ENCODE measurements around the gene KCTD20.
"Not testable (repeated sequence)": the region's sequence is repeated elsewhere in the genome, so short reads cannot be mapped to it uniquely, and the experiment has no call there.

Gene KCTD20

DNA sequence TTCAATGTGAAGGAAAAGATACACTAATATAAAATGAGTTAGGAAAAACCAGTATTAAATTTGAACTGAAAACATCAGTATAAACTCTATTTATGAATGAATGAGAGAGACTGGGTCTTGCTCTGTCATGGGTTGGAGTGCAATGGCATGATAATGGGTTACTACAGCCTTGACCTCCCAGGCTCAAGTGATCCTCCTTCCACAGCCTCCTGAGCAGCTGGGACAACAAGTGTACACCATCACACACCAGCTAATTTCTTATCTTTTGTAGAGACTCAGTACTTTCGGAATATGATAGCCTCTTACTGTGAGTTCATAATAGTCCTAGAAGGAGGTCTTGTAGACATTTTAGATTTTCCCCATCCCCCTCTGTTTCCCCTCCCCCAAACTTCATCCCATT is 21.4 kb downstream of the KCTD20 start:
- H3K27ac ChIP-seq (ENCODE audit: insufficient read depth, low read depth, low read length, poor library complexity, severe bottlenecking), result no peak overlapping the region
- H3K9me3 ChIP-seq (ENCODE audit: control insufficient read depth, low read length), result no peaks in the 10 kb centered on the region
- H3K36me3 ChIP-seq (ENCODE audit: control insufficient read depth, insufficient read depth, low read length), result no peaks in the 10 kb centered on the region
- no peaks in the 10 kb centered on the region for H3K27me3 ChIP-seq (ENCODE audit: control insufficient read depth, insufficient read depth, low read length, poor library complexity, severe bottlenecking)
- WGBS, 2 experiments, result 100% methylated on average over 1 of the region's 1 CpG
- no peaks in the 10 kb centered on the region for H3K4me1 ChIP-seq (ENCODE audit: control insufficient read depth, insufficient read depth, low read length)
- H3K4me3 ChIP-seq (ENCODE audit: insufficient read depth, low read depth, low read length), result no peak overlapping the region

DNA sequence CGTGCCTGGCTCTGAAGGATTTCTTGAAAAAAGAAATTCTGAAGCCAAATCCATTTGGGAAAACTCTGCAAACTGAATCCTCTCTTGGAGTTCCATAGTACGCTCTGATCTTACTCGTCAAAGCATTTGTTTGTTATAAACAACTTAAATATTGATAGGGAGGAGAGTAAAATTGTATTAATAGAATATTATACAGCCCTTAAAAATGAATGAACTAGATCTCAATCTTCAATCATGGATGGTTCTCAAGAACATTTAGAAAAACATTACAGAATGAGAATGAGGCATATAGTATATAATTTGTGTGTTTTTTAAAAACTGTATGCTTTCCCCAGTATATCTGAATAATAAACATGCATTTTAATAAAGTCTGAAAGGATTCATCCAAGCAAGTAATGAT is 24.8 kb downstream of the KCTD20 start:
- no peak overlapping the region for H3K27ac ChIP-seq (ENCODE audit: insufficient read depth, low read depth, low read length, poor library complexity, severe bottlenecking)
- no peak overlapping the region for H3K4me3 ChIP-seq (ENCODE audit: insufficient read depth, low read depth, low read length)
- no peaks in the 10 kb centered on the region for H3K27me3 ChIP-seq (ENCODE audit: control insufficient read depth, insufficient read depth, low read length, poor library complexity, severe bottlenecking)
- H3K4me1 ChIP-seq (ENCODE audit: control insufficient read depth, insufficient read depth, low read length), result no peaks in the 10 kb centered on the region
- 89 to 91% methylated on average over 2 to 3 of the region's 3 CpGs for WGBS, 2 experiments
- peaks cover 5% of the 10 kb centered on the region for H3K36me3 ChIP-seq (ENCODE audit: control insufficient read depth, insufficient read depth, low read length)
- H3K9me3 ChIP-seq (ENCODE audit: control insufficient read depth, low read length), result no peaks in the 10 kb centered on the region

DNA sequence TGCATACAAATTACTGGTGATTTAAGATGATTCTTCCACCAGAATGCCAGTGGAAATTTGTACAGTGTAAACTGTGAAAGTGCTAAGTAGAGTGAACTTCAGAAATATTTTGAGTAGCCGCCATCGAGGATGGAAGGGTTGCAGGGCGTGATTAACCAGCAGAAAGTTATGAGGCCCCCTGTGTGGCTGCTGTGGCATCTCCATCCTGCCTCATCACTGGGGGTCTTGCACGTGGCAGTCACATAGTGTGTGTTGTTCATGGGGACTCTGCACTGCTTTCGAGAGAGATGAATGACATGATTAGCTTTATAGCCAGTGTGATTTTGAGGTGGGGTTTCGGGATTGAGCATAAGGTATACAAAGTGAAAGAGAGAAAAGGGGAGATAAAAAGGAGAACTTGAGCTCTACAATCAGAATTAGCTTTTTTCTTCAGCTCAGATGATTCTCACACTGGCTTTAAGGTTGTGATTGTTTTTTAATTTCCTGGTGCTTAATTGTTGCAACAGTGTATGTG is 26.4 kb downstream of the KCTD20 start:
- no peaks in the 10 kb centered on the region for H3K27me3 ChIP-seq (ENCODE audit: control insufficient read depth, insufficient read depth, low read length, poor library complexity, severe bottlenecking)
- 89 to 91% methylated on average over 6 of the region's 6 CpGs for WGBS, 2 experiments
- H3K36me3 ChIP-seq (ENCODE audit: control insufficient read depth, insufficient read depth, low read length), result peaks cover 5% of the 10 kb centered on the region
- no peaks in the 10 kb centered on the region for H3K4me1 ChIP-seq (ENCODE audit: control insufficient read depth, insufficient read depth, low read length)
- no peaks in the 10 kb centered on the region for H3K9me3 ChIP-seq (ENCODE audit: control insufficient read depth, low read length)
- H3K27ac ChIP-seq (ENCODE audit: insufficient read depth, low read depth, low read length, poor library complexity, severe bottlenecking), result no peak overlapping the region
- no peak overlapping the region for H3K4me3 ChIP-seq (ENCODE audit: insufficient read depth, low read depth, low read length)

DNA sequence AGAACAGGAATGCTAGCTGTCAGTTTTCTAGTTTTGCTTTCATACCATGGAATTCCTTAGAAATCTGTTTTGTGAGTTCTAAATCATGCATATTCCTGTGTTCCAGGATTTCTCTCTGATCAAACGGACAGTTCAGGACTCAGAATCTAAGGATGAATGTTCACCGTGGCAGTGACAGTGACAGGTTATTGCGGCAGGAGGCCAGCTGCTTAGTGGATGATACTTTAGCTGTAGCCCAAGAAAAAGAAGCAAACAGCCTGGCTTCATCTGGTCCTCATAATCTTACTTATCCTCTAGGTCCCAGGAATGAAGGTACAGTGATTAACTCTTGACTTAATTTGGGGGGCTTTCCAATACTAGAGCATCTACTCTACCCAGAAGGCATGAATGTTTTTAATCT is 27.1 kb downstream of the KCTD20 start:
- H3K36me3 ChIP-seq (ENCODE audit: control insufficient read depth, insufficient read depth, low read length), result peaks cover 5% of the 10 kb centered on the region
- 97 to 98% methylated on average over 3 of the region's 3 CpGs for WGBS, 2 experiments

DNA sequence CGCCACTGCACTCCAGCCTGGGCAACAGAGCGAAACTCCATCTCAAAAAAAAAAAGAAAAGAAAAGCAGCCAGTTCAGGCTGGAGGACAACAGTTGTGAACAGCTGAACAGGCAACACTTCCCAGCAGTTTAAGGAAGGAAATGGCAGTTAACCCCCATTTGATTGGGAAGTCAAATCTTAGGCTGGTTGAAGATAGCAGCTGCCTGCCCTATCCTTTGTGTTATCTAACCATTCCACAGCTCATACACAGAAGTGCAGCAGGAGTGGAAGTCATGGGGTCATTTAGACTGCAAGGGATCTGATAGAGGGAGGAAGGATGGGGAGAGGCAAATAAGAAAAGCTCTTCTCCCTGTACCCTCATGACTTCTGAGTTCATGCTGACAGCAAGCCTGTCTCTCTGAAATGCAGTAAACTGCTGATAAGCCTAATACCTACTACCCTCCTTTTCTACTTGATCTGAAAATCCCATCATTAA is 35.3 kb downstream of the KCTD20 start:
- Histone ChIP-seq H3K4me1 (ENCODE audit: control insufficient read depth, insufficient read depth, low read length) (no peaks in the 10 kb centered on the region), H3K9me3 (ENCODE audit: control insufficient read depth, low read length) (no peaks in the 10 kb centered on the region), H3K4me3 (ENCODE audit: insufficient read depth, low read depth, low read length) (no peak overlapping the region), H3K36me3 (ENCODE audit: control insufficient read depth, insufficient read depth, low read length) (peaks cover 18% of the 10 kb centered on the region), H3K27ac (ENCODE audit: insufficient read depth, low read depth, low read length, poor library complexity, severe bottlenecking) (no peak overlapping the region), H3K27me3 (ENCODE audit: control insufficient read depth, insufficient read depth, low read length, poor library complexity, severe bottlenecking) (no peaks in the 10 kb centered on the region)
- 90 to 96% methylated on average over 2 of the region's 2 CpGs for WGBS, 2 experiments

More for the DNA sequence above, 27.1 kb downstream of the KCTD20 start:
- no peaks in the 10 kb centered on the region for H3K9me3 ChIP-seq (ENCODE audit: control insufficient read depth, low read length)
- no peak overlapping the region for H3K27ac ChIP-seq (ENCODE audit: insufficient read depth, low read depth, low read length, poor library complexity, severe bottlenecking)
- H3K27me3 ChIP-seq (ENCODE audit: control insufficient read depth, insufficient read depth, low read length, poor library complexity, severe bottlenecking), result no peaks in the 10 kb centered on the region
- H3K4me1 ChIP-seq (ENCODE audit: control insufficient read depth, insufficient read depth, low read length), result no peaks in the 10 kb centered on the region
- no peak overlapping the region for H3K4me3 ChIP-seq (ENCODE audit: insufficient read depth, low read depth, low read length)

DNA sequence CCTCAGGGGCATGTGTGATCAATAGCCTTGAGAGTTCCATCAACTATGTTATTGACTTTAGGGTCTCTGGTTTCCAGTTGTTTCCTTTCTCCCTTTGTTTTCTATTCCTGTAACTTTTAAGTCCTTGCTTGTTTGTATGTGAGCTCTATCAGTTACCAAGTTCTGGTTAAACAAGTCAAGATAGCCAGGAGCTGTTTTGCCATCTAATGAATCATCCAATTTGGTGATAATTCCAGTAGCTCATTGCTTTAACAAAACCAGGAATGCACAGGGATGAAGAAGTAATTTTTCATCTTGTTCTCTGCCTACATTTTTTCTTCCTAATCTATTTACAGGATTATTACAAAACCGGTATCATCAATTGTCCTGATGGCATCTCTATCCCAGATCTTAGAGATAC is 36.5 kb downstream of the KCTD20 start:
- H3K36me3 ChIP-seq (ENCODE audit: control insufficient read depth, insufficient read depth, low read length), result peaks cover 18% of the 10 kb centered on the region
- no peaks in the 10 kb centered on the region for H3K27me3 ChIP-seq (ENCODE audit: control insufficient read depth, insufficient read depth, low read length, poor library complexity, severe bottlenecking)
- H3K4me1 ChIP-seq (ENCODE audit: control insufficient read depth, insufficient read depth, low read length), result no peaks in the 10 kb centered on the region
- no peaks in the 10 kb centered on the region for H3K9me3 ChIP-seq (ENCODE audit: control insufficient read depth, low read length)
- 94 to 100% methylated on average over 1 of the region's 1 CpG for WGBS, 2 experiments
- no peak overlapping the region for H3K27ac ChIP-seq (ENCODE audit: insufficient read depth, low read depth, low read length, poor library complexity, severe bottlenecking)
- no peak overlapping the region for H3K4me3 ChIP-seq (ENCODE audit: insufficient read depth, low read depth, low read length)

DNA sequence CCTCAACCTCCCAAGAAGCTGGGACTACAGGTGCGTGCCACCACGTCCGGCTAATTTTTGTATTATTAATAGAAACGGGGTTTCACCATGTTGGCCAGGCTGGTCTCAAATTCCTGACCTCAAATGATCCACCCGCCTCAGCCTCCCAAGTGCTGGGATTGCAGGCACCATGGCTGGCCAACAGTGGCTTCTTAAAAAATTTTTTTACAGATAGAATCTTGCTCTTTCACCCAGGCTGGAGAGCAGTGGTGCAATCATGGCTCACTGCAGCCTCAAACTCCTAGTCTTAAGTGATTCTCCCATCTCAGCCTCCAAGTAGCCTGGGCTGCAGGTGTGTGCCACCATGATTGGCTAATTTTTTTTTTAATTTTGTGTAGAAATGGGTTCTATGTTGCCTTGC is 40.5 kb downstream of the KCTD20 start:
- not testable (repeated sequence) for H3K4me3 ChIP-seq (ENCODE audit: insufficient read depth, low read depth, low read length); H3K27ac ChIP-seq (ENCODE audit: insufficient read depth, low read depth, low read length, poor library complexity, severe bottlenecking); H3K27me3 ChIP-seq (ENCODE audit: control insufficient read depth, insufficient read depth, low read length, poor library complexity, severe bottlenecking); H3K4me1 ChIP-seq (ENCODE audit: control insufficient read depth, insufficient read depth, low read length); H3K9me3 ChIP-seq (ENCODE audit: control insufficient read depth, low read length)
- 91 to 97% methylated on average over 5 of the region's 5 CpGs for WGBS, 2 experiments
- H3K36me3 ChIP-seq (ENCODE audit: control insufficient read depth, insufficient read depth, low read length), result peaks cover 24% of the 10 kb centered on the region

DNA sequence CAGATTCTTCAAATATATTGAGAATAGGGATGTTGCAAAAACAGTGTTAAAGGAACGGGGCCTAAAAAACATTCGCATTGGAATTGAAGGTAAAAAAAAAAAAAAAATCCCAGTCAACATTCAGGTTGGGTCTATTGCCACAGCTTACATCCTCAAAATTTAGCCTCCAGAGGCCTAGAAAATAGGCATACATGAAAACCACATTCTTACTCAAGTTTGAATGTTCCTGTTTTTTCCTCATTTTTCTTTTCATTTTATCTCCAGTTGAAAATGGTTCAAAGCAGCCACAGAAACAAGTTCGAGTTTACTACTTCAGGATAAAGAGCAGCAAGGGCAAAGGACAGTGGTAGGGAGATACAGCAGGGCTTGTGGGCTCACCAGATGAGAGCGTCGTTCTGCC is 41.9 kb downstream of the KCTD20 start:
- Histone ChIP-seq H3K36me3 (ENCODE audit: control insufficient read depth, insufficient read depth, low read length) (peaks cover 24% of the 10 kb centered on the region), H3K4me1 (ENCODE audit: control insufficient read depth, insufficient read depth, low read length) (no peaks in the 10 kb centered on the region), H3K27me3 (ENCODE audit: control insufficient read depth, insufficient read depth, low read length, poor library complexity, severe bottlenecking) (no peaks in the 10 kb centered on the region), H3K27ac (ENCODE audit: insufficient read depth, low read depth, low read length, poor library complexity, severe bottlenecking) (no peak overlapping the region), H3K4me3 (ENCODE audit: insufficient read depth, low read depth, low read length) (no peak overlapping the region), H3K9me3 (ENCODE audit: control insufficient read depth, low read length) (no peaks in the 10 kb centered on the region)
- 87 to 95% methylated on average over 5 of the region's 5 CpGs for WGBS, 2 experiments

DNA sequence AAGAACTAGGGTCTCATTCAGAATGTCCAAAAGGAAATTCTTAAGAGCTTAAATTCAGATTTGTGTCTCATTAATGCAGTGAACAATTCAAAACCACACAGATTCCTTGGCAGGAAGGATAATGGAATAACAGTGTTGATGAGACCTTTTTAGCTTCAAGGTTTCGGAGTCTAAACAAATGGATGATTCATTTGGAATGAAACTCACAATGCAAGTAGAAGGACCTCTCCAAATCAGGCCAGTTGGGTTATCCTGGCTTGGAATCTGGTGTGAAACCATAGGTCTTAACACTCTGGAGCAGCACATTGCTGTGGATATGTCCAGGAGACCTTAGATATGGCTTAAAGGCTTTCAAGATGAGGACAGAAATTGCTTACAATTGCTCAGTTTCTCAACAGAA is 44.9 kb downstream of the KCTD20 start:
- 96 to 100% methylated on average over 1 of the region's 1 CpG for WGBS, 2 experiments
- Histone ChIP-seq H3K4me3 (ENCODE audit: insufficient read depth, low read depth, low read length) (no peak overlapping the region), H3K36me3 (ENCODE audit: control insufficient read depth, insufficient read depth, low read length) (peaks cover 7% of the 10 kb centered on the region), H3K9me3 (ENCODE audit: control insufficient read depth, low read length) (no peaks in the 10 kb centered on the region), H3K27ac (ENCODE audit: insufficient read depth, low read depth, low read length, poor library complexity, severe bottlenecking) (no peak overlapping the region), H3K27me3 (ENCODE audit: control insufficient read depth, insufficient read depth, low read length, poor library complexity, severe bottlenecking) (no peaks in the 10 kb centered on the region), H3K4me1 (ENCODE audit: control insufficient read depth, insufficient read depth, low read length) (no peaks in the 10 kb centered on the region)

DNA sequence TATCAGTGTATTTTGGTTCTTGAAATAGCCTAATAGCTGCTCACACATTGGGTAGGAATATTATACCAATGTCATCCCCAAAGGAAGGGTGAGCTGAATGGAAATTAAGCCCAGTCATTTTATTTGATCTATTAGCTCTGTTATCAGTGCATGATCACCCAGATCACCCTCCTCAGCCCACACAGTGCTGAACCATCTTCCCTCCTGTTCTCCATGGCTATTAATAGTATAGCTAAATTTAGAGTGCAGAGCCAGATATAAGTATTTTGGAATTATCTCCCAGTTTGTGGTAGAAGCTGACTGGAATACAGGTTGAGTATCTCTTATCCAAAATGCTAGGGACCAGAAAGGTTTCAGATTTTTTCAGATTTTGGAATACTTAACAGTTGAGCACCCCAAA is 45.4 kb downstream of the KCTD20 start:
- Histone ChIP-seq H3K27ac (ENCODE audit: insufficient read depth, low read depth, low read length, poor library complexity, severe bottlenecking) (no peak overlapping the region), H3K4me1 (ENCODE audit: control insufficient read depth, insufficient read depth, low read length) (no peaks in the 10 kb centered on the region), H3K36me3 (ENCODE audit: control insufficient read depth, insufficient read depth, low read length) (peaks cover 6% of the 10 kb centered on the region), H3K4me3 (ENCODE audit: insufficient read depth, low read depth, low read length) (no peak overlapping the region), H3K9me3 (ENCODE audit: control insufficient read depth, low read length) (no peaks in the 10 kb centered on the region), H3K27me3 (ENCODE audit: control insufficient read depth, insufficient read depth, low read length, poor library complexity, severe bottlenecking) (no peaks in the 10 kb centered on the region)

DNA sequence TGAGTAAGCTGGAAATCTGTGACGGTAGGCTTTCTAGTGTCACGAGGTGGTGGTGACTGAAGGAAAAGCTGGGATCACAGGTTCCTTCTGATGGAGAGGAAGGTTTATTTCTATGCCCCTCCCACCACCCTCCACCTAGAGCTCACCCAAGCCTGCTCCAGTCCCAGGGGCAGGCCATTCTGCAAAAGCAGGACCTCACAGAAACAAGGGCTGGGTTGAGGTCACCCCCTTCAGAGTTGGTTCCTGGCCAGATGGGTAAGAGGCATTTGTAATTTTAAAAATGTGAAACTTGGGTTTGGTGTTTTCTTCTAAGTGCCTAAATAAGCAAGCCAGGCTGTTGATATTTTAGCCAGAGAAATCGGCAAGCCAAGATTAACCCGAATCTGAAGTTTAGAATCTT is 46.6 kb downstream of the KCTD20 start:
- H3K9me3 ChIP-seq (ENCODE audit: control insufficient read depth, low read length), result no peaks in the 10 kb centered on the region
- no peak overlapping the region for H3K27ac ChIP-seq (ENCODE audit: insufficient read depth, low read depth, low read length, poor library complexity, severe bottlenecking)
- no peak overlapping the region for H3K4me3 ChIP-seq (ENCODE audit: insufficient read depth, low read depth, low read length)
- no peaks in the 10 kb centered on the region for H3K27me3 ChIP-seq (ENCODE audit: control insufficient read depth, insufficient read depth, low read length, poor library complexity, severe bottlenecking)
- H3K4me1 ChIP-seq (ENCODE audit: control insufficient read depth, insufficient read depth, low read length), result peaks cover 6% of the 10 kb centered on the region
- WGBS, 2 experiments, result 90 to 95% methylated on average over 2 to 4 of the region's 4 CpGs
- H3K36me3 ChIP-seq (ENCODE audit: control insufficient read depth, insufficient read depth, low read length), result peaks cover 6% of the 10 kb centered on the region
